ENCODE data around the gene NIPBL. TPM values are rescaled to one million over a fixed set of nuclear protein-coding genes. Genes with fewer than 3 reads are reported as not detected.

The NIPBL gene
- total RNA-seq, 1 experiment from 2014 or later: 61.3 TPM

- H3K9ac ChIP-seq (ENCODE audit: extremely low read depth, insufficient read length, low read length): no peak overlapping the region
- H2AK5ac ChIP-seq (ENCODE audit: insufficient read length, low read length): no peak overlapping the region
- no peaks in the 10 kb centered on the region for H3K27me3 ChIP-seq (ENCODE audit: insufficient read depth, low read length)
- H3K27ac ChIP-seq (ENCODE audit: insufficient read length, low read depth, low read length): no peak overlapping the region
- H3K23ac ChIP-seq (ENCODE audit: insufficient read length, low read depth, low read length): no peak overlapping the region
- H3T11ph ChIP-seq (ENCODE audit: low read length): no peak overlapping the region
- no peak overlapping the region for H4K91ac ChIP-seq (ENCODE audit: insufficient read length, low read depth, low read length)
- no peak overlapping the region for H3K4me2 ChIP-seq (ENCODE audit: insufficient read depth, insufficient read length, low read length)
- H3K56ac ChIP-seq (ENCODE audit: insufficient read length, low read depth, low read length): no peak overlapping the region
- H3K4me1 Mint-ChIP-seq: no peaks in the 10 kb centered on the region
- no peak overlapping the region for H2BK15ac ChIP-seq (ENCODE audit: low read depth, low read length)
- H3K79me2 ChIP-seq (ENCODE audit: insufficient read depth, low read length): no peaks in the 10 kb centered on the region
- H4K5ac ChIP-seq (ENCODE audit: insufficient read length, low read depth, low read length): no peak overlapping the region
- no peaks in the 10 kb centered on the region for H4K20me1 ChIP-seq (ENCODE audit: control insufficient read depth, insufficient read depth, insufficient read length)
- no peak for TF ChIP-seq CTCF (conservative IDR thresholded peaks at IDR 0.05)
- H4K8ac ChIP-seq (replicated peaks; ENCODE audit: insufficient read length, low read depth, low read length): no peak overlapping the region
- H2AFZ ChIP-seq (ENCODE audit: low read length): no peak overlapping the region
- H3K27me3 Mint-ChIP-seq (ENCODE audit: low read depth): no peaks in the 10 kb centered on the region
- H2BK120ac ChIP-seq (ENCODE audit: low read depth, low read length, poor library complexity, severe bottlenecking): no peak overlapping the region
- H3K9me3 Mint-ChIP-seq: no peaks in the 10 kb centered on the region
- no peak overlapping the region for H3K4me3 Mint-ChIP-seq
- no peak for DNase-seq
- no peak overlapping the region for H2BK20ac ChIP-seq (ENCODE audit: low read depth, low read length, poor library complexity, severe bottlenecking)
- no peak overlapping the region for H3K14ac ChIP-seq (ENCODE audit: insufficient read depth, low read length)
- no peaks in the 10 kb centered on the region for H3K9me3 ChIP-seq (ENCODE audit: control insufficient read depth, low read depth, low read length)
- no peaks in the 10 kb centered on the region for H3K4me1 ChIP-seq (ENCODE audit: insufficient read depth, low read length)
- H3K4ac ChIP-seq (ENCODE audit: low read depth, low read length): no peak overlapping the region
- WGBS (ENCODE audit: extremely low coverage, insufficient read length, low lambda C conversion rate): no CpG with 5 or more reads among the region's 1 CpG
- H2BK12ac ChIP-seq (ENCODE audit: insufficient read length, low read depth, low read length): no peak overlapping the region
- H3K79me1 ChIP-seq (ENCODE audit: insufficient read depth, low read depth, low read length, poor library complexity, severe bottlenecking): no peaks in the 10 kb centered on the region
- H2BK5ac ChIP-seq (ENCODE audit: insufficient read length, low read length): no peak overlapping the region
- H3K27ac Mint-ChIP-seq: no peak overlapping the region
- no peak overlapping the region for H3K18ac ChIP-seq (ENCODE audit: insufficient read length, low read depth, low read length)
- no peaks in the 10 kb centered on the region for H3K23me2 ChIP-seq (ENCODE audit: insufficient read length, low read depth, low read length, poor library complexity, severe bottlenecking)
- H3K36me3 Mint-ChIP-seq (ENCODE audit: insufficient read depth in 1 of 3, low read depth in 3 of 3): peaks cover 2 to 33% (median 22%) of the 10 kb centered on the region in 3 experiments; a peak in 5 of 7 replicates
These were observed 122.0 kb downstream of the NIPBL start for GRCh38 chr5:36998578-36998977.

All from H9 (cell line).